Medulla oblongata (tissue), 1 donor: Measurements from ENCODE around the gene C19orf38.
A peak's percentile ranks its signal among the peaks of the same experiment; 100 is the strongest.

Source experiments
- DNase-seq: peaks from one replicate; pipeline ENCODE4 v3.0.0-alpha.2; 2015; ENCODE audit errors: extremely low spot score

Gene C19orf38, protein sequence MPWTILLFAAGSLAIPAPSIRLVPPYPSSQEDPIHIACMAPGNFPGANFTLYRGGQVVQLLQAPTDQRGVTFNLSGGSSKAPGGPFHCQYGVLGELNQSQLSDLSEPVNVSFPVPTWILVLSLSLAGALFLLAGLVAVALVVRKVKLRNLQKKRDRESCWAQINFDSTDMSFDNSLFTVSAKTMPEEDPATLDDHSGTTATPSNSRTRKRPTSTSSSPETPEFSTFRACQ

DNA sequence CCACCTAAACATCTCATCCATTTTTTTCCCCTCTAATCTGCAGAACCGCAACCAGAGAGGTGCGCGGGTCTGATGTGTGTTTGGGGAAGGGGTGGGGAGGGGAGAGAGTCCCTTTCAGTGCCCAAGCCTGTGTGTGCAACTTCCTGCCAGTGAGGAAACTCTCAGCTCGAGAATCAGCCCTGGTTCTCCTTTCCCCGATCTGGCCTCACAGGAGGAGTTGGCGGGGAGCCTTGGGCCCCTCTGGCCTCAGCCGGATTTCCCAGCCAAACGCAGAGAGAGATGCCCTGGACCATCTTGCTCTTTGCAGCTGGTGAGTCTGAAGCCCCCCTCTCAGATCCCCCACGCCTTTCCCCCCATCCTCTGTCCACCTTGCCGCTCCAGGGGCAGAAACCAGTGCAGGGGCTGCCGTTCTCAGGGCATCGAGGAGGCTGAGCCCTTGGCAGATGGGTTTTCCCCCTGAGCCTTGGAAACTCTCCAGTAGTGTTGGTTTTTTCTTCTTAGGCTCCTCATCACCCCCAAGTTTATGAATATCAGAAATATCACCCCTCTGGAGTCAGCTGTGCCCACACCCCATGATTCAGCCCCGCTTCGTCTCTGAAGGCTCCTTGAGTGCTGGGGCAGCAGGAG lies at the start of gene C19orf38:
C19orf38 (plus strand) TSS at position 186 of the 627 bp plus-strand sequence; CDS start at position 280, 94 bp downstream.
- DNase-seq: peak; percentile 40

DNA sequence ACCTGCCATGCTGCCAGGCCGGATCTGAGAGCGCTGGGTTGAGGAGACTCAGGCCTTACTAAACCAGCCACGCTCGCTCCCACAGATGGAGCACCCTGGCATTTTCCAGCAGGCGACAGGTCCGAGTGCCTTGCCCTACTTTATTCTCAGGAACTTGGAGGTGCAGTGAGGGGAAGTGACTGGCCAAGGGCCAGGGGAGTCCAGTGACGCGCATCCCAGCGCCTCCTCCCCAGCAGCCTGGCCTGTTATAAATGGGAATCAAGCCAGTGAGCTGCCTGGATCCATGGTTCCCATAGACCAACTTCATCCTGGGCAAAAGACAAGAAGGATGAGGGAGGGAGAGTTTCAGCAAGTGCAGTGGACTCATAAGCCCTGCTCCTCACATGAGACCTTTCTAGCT lies 47.7 kb upstream of the C19orf38 start:
- peak; percentile 54 for DNase-seq

DNA sequence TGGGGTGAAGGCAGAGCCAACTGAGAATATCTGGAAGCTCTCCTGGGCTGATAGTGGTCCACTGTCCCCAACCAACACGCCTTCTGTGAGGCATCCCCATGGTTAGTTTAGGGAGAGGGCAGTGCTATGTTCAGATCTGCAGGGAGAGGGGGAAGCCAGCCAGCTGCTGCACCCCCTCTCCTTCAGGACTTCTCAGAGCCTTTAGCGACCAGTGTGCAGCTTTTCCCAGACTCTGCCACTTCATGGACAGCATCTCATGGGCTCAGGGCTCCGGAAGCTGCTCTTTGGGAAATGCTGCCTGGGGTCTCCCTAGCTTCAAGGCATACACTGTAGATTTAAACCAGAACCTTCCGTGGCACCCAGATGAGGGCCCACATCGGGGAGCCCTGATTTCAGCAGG lies 45.7 kb upstream of the C19orf38 start:
- DNase-seq: no peak

DNA sequence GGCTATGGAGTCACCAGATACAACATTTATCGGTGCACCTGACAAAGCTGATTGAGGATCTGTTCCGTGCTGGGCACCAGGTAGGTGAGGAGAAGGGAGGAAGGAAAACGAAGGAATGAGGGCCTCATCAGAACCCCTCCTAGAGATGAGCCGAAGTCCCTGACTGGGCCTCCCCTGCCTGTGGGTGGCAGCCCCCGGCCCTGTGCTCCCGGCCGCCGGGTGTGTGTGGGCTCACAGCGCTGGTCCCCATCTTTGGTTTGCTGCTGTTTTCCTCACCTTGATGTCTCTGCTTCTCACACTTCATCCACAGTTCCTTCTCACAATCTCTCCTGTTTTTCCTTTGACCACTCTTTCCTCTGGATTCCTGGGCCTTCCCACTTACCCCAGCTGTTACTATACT lies 45.0 kb upstream of the C19orf38 start:
- DNase-seq: no peak

DNA sequence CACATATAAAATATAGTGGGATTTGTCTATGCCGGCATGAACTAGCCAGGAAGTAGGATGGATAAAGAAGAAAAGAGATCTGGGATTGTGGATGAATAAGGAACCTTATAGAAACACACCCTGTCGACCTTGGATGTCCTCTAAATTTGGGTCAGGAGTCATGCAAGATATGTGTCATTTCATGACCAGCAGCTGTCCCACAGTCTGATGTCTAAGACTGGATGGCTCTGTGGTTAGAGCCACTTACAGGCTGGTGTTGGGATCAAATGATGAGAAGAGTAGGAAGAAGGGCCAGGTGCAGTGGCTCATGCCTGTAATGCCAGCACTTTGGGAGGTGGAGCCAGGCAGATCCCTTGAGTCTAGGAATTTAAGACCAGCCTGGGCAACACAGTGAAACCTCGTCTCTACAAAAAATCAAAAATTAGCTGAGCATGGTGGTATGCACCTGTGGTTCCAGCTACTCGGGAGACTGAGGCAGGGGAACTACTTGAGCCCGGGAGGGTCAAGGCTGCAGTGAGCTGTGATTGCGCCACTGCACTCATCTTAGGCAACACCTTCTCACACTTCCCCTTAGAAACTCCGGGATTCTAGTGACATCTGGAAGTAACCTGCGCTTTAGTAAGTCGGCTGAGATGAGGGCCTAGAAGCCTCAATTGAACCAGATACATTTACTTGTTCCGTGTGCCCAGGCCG lies 43.0 kb upstream of the C19orf38 start:
- DNase-seq: peak; percentile 41

DNA sequence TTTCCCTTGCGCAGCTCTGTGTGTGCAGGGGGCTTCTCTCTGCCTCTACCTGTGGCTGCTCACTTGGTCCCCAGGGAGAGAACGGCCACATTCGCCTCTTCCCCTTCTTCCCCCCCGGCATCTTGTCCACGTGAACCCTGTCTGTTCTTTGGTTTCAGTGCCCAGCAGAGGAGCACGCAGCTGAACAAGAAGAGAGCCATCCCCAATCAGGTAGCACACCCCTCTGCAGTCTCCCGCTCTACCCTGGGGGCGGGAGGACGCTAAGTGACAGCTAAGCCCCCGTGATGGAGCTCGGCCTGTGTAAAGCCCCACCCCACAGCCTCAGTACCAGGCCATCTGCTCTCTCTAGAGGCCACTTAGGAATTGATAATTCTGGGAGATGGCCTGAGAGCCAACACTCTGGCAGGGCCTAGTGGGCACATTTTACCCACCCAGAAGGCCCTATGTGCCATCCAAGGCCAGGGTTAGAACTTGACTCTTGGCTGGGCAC lies 42.4 kb upstream of the C19orf38 start:
- peak; percentile 64 for DNase-seq

DNA sequence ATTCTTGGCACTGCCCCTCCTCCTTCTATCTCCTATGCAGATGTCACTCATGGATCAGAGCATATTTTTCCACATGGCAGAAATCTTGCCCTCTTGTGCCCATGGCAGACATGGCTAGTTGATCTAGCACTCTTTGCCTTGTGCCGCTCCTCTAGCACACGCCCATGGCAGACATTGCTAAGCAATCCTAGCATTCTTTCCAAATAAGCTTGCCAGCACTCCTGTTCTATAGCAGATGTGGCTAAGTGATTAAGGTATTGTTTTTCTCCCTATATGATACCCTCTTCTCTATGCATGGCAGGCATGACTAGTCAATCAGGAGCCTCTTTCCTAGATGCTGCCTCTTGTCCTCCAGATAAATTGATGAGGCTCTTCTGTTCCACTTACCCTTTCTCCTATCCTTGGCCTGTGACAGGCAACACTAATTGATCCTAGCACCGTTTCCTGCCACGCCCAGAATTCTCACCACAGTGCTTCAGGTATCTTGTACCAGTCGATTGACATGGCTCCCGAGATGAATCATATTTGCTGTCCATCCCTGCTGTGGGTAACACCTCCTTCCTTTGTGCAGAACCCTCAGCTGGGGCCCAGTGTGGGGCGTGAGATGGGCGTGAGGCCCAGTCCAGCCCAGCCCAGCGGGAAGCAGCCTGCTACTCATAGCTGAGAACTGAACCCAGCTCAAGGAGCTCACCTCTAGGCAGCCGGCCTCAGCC lies 39.1 kb upstream of the C19orf38 start:
- DNase-seq: no peak

DNA sequence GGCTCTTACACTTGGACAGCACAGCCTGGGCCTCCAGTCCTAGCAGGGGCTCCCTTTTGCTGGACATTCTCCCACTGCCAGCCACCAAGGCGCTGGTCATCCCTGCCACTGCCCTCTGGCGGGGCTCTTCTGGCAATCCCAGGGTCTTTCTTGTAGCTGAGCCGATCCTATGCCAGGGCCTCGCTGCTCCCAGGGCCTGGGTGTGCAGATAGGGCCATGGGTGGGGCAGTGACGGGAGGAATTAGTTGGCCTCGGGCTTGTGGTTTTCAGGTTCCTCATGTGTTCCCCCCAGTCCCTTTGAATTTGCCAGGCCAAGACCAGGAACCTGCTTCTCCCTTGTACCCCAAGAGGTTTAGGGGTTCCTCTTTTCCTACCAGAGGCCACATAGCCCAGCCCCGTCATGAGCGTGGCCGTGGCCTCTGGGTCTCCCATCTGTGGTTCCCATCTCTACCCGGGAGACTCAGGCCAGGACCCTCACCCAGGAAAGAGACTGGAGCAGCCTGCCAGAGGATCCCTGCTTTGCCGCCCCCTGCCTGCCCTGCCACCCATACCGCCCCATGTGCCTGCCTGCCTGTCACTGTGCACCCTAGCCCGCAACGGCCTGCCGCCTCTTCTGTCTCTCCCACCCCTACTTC lies 38.4 kb upstream of the C19orf38 start:
- DNase-seq: peak; percentile 14

DNA sequence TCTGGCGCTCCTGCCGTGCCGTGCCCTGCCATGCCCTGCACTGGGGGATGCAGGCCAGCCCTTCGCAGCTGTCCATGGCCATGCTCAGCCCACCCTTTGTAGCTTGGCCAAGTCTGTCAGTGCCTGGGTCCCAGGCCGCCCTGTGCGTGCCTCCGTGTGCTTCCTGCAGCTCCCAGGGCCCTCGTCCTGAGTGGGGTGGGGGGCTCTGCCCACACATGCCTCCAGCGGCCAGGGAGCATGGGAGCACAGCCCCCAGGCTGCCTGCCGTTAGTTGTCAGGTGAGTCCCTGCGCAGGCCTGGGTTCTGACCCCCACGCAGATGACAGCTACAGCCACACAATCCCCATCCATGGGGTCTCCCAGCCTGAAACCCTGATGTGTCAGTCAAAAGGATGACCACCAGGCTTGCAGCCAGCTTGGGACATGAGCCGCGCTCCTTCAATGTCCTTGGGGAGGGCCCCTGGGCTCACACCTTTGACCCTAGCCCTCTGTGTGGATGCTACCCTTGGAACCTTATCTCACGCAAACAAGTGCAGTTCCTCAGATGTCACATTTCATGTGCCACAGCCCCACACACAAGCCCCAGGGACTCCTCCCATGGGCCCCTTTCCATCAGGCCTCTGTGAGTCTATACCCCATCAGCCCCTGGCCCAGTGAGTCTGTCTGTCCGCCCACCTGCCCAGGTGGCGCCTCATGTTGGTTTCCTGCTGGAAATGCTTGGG lies 36.7 kb upstream of the C19orf38 start:
- DNase-seq: no peak

DNA sequence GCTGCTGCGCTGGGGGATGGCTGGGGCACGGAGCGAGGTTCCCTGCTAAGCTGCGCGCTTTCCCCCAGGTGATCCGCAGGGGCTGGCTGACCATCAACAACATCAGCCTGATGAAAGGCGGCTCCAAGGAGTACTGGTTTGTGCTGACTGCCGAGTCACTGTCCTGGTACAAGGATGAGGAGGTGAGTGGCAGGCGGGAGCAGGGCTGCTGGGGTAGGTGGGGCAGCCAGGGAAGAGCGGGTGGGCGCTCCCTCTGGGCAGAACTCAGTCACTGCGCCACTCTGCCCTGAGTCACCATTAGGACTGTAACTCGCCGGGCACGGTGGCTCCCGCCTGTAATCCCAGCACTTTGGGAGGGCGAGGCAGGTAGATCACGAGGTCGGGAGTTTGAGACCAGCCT lies 36.0 kb upstream of the C19orf38 start:
- DNase-seq: no peak

DNA sequence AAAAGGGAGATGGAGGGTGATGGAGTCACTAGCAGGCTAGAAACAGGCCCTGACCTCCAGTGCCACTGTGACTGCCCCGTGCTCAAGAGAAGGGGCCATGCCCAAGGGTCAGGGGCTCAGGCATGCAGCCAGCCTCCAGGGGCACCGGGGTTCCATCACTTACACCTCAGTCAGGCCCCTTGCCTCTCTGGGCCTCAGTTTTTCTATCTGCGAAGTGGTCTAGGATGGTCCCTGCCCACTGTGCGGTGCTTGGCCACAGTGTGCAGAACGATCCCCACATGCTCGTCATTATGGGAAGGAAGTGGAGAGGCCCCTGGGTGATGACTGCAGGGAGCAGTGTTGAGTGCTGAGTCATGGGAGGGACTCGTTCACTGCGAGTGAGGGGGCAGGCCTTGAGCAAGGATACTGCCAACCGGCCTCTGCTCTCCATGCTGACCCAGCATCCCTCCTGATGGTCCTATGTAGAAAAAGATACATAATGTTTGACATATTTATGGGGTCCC lies 35.3 kb upstream of the C19orf38 start:
- peak; percentile 52 for DNase-seq

DNA sequence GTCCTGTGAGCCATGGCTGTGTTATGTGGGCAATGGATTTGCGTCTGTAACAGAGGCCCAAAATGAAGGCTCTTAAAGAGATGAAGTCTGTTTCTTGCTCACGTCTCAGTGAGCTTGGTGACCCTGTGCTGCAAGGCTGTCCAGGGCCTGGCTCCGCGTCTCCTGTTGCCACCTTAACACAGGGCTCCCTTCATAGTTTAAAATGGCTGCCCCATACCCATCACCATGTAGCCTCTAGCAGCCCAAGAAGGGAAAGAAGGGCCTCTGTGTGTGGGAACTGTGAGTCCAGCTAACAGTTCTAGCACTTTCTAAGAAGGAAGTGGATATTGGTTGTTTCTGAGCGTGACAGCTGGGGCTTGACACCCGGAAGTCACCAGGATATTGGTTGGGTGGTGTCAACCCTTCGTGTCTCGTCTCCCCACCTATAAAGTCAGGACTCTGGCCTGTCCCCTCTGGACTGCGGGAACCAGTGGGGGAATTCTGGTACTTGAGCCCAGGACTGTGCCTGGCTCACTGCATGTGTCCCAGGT lies 33.1 kb upstream of the C19orf38 start:
- DNase-seq: no peak

DNA sequence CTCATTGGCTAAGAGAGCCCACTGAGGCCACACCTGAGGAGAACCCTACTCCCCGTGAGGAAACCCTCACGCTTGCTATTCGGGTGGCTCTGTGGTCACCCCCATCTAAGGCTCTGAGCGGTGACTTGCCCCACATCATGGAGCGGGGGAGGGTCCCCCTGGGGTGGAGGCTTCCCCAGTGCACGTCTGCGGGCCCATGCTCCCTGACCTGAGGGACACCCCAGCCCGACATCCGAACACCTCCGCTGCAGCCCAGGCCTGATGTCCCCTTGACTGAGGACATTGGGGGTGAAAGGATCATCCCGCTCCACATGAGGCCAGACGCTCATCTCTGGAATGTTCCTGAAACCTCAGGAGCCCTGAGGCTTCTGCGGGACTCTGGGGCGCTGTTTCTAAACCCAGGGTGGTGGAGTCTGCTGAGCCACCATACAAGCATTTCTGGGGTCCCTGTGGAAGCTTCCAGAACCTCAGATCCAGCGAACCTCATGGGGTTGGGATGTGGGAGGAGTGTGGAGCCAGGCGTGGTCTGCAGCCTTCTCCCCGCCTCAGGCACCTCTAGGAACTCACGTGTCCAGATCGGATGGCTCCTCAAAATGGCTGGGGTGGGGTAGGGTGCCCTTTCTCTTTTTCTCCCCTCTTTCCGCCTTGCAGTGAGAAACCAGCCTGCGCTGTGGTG lies 32.1 kb upstream of the C19orf38 start:
- no peak for DNase-seq

DNA sequence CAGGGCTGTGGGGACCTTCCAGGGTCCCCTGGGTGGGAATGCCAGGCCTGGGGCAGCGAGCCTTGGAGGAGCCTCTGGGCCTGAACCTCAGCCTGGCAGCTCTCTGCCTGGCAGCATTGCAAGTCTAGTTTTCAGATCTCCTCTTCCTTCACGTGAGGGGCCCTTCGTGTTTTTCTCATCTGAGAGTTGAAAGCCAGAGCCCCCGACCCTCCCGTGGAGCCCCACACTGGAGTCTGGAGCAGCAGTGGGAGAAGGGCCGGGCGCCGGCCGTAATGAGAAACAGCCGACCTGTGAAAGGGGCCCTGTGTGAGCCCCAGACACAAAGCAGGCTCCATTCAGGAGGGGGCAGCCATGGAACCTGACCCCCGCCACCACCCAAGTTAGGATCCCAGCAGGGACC lies 31.5 kb upstream of the C19orf38 start:
- DNase-seq: no peak

DNA sequence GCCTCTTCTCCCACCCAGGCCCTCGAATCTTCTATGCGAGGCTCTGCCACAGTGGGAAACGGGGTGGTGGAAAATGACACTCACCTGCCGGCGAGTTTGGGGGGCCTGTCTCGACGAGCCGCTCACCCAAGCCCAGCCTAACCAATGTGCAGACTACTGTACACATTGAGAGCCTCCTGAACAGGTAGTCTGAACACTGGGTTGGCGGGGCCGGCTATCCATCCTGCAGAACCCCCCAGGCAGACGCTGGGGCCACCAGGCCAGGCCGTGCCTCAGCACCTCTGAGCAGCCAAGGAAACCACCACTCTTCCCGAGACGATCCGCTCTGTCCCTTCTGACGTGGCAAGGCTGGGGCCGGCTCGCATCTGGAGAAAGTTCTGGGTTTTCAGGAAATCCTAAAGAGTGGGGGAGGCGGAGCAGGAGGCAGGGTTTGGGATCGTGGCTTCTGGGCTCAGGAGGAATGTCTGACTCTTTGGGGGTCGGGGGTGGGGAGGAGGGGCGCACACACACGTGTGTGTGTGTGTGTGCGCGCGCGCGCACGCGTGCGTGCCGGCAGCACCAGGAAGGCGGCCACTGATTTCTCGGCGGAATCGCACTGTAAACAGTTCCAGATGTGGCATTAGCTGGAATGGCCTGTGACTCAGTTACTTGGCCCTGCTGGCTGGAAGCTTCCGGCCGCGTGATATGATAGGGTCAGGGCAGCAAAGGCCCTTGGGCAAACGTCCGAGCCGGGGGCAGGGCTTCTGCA lies 30.8 kb upstream of the C19orf38 start:
- DNase-seq: no peak

DNA sequence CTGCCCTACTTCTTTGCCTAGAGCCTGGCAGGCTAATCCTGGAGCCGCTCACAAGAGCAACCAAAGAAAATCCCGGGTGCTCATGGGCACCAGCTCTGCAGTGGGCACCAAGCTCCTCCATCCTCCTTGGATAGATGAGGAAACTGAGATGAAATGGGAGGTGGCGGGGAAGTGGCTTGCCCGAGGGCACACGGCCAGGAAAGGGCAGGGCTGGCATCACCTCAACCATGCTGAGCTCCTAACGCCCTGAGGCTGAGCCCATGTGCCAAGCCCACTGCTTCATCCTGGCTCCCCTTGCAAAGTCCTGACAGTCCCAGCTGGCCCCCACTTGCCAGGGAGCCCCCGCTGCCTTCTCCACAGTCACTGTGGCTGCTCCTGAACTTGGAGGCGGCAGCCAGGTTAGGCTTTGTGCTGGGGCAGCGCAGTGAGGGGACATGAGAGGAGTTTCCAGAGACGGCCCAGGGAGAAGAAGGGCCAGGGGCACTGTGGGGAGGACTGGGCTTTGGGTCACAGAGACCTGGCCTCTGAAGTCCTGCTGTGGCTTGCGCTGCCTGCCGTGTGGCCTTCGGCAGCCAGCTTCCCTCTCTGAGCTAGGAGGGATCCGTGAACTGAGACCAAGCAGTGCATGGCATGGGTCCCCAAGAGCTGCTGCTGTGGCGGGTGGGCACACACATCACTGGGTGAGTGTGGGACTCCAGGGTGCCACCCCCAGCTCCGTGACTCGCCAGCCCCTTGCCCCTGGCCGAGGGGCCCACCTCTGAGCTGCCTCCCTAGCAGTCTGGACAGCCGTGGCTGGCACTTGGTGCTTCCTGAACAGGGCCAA lies 29.7 kb upstream of the C19orf38 start:
- DNase-seq: no peak

DNA sequence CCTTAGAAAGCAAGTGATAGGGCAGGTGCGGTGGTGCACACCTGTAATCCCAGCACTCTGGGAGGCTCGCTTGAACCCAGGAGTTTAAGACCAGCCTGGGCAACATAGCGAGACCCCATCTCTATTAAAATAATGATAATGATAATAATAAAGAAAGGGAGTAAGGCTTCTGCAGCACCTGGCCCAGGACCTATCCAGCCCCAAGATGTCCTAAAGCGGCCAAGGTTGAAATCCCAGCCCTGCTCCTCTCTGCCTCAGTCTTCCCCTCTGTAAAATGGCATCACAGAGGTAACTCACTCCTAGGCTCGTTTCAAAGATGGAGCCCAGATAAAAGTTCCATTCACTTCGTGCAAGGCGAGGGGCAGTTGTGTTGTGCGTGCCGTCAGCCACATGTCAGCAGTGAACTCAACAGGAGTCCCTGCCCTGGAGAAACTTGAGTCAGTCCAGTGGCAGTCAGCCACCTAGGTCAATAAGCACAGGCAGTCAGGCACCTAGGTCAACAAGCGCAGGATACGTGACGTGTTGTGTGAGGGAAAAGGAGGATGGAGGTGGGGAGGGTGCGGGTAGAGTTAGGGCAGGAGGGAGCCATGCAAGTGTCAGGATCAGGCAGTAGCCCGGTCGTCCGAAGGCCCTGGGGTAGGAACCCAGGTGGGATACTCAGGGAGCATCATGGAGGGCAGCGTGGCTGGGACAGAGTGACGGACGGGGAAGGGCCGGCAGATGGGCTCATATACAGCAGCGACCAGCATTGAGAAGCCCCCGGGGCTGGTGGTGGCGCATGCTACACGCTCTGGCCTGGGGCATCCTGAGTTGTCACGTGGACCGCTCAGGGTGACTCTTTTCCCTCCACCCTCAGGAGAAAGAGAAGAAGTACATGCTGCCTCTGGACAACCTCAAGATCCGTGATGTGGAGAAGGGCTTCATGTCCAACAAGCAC lies 28.8 kb upstream of the C19orf38 start:
- DNase-seq: no peak
